Measurements from ENCODE around the gene DNAJC17.

DNAJC17 gene

DNA sequence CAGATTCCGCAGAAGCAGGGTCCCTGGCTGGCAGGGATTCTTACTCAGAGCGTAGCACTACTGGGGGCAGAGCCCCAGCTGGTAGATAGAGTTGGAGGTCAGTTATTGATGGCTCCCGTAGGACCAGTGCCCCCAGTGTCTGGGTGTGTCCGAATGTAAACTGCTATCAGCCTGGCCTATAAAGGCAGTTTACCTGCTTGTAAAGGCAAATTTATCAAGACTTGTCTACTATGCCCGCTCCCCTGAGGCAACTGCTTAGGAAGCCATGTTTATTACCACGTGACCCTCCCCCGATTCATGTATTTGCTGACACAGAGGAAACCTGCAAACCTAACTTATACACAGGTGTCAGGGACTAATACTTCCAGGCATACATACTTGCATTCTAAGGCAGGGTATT is 21.8 kb upstream of the DNAJC17 start:
- DNase-seq: no peak

DNA sequence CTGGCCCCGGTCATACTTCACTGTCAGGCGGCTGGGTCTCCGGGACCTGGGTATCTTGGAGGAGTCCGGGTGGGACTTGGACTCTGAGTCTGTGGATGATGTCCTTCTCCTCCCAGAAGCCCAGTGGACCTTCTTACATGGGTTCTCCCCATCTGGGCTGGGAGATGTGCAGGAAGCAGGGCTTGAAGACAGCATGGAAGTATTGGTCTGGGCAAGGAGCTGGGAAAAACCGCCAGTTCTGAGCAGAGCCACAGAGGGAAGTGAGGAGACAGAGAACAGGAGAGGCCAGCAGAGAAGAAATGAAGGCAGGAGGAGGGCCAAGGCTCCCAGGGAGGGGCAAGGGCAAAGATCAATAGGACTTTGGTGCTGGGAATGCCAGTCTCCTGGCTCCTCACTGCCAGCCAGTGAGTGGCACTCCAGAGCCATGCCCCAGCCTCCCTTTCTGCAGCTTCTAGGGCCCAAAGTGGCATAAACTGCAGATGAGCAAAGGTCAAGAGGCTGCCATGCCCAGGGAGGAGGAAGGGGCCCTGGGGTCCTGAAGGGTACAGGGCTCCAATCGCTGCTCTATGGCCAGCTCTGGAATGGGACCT is 21.3 kb upstream of the DNAJC17 start, which contains the start of gene PPP1R14D:
Gene PPP1R14D (minus strand): TSS at position 262 of the 590 bp plus-strand sequence. CDS start 67 bp downstream, at position 195.
- DNase-seq: no peak

DNA sequence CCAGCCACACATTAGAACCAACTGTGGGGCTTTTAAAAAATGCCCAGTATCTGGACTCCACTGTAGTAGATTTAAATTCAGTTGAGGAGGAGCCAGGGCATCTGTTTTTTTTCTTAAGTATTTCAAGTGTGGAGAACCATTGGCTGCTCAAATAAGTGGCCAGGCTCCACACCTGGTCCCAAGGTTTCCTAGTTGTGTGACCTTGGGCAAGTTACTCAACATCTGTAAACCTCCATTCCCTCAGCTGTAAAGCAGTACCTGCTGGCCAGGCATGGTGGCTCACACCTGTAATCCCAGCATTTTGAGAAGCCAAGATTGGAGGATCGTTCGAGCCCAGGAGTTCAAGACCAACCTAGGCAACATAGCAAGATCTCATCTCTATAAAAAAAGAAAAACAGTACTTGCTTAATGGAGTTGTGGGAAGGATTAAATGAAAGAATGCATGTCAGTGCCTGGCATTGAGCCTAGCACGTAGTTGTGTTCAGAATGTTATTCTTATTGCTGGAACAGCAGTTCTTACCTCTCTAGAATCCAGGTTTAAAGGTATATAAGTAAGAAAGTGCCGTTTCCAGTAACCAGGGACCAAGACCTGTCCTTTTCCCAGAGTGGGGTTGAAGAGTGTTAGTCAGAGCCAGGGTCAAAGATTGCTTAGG is 19.3 kb upstream of the DNAJC17 start:
- DNase-seq: no peak

DNA sequence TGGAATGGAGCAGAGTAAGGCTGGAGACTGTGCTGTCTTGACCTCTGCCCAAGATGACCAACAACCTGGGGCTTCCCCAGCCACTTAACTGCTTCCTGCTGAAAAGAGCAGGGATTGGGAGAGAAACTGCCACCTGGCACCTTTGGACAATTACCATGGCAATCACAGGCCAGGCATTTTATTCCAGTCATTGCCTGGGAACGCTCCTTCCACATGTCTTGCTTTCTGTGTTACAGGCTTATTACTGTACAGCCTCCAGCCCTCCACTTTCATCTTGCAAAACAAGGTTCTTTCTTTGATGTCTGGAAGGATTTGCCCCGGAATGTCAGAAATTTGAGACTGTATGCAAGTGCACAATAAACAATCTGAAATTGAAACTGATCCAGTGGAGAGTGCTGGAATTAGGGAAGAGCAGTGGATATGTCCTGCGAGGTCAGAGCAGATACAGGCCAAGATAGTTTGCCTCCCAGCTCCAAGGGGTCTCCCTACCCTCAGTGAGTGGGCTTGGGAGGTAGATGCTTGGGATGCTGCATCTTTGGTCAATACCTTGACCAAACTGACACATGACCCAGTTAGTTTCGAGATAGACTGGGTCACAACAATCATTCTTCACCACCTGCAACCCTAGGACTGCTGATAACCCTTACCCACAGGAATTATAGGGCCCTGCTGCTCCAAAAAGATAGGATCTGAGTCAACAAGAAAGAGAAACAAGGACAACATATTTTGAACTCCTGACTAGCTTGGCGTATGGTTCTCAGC is 18.6 kb upstream of the DNAJC17 start:
- no peak for DNase-seq

DNA sequence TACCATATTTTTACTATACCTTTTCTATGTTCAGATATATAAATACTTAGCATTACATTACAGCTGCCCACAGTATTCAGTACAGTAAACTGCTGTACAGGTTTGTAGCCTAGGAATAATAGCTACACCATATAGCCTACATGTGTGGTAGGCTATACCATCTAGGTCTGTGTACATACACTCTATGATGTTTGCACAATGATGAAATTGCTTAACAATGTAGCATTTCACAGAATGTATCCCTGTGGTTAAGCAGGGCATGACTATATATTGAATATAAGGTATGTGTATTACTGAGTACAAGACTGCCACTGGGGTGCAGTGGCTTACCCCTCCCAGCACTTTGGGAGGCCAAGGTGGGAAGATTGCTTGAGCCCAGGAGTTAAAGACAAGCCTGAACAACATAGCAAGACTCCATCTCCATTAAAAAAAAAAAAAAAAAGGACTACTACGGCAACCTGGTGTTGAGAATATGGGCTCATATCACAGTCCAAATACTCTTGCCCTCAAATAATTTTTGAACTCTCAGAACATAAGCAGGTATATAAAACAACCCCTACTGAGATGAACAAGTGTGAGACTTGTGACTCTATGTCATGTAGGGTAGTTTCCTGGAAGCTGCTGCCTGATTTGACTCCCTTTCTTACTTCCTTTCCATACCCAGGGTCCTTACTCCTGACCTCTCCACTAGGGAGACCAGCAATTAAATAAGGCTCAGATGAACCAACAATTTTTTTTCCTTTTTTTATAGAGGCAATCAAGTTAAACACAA is 16.5 kb upstream of the DNAJC17 start:
- no peak for DNase-seq

DNA sequence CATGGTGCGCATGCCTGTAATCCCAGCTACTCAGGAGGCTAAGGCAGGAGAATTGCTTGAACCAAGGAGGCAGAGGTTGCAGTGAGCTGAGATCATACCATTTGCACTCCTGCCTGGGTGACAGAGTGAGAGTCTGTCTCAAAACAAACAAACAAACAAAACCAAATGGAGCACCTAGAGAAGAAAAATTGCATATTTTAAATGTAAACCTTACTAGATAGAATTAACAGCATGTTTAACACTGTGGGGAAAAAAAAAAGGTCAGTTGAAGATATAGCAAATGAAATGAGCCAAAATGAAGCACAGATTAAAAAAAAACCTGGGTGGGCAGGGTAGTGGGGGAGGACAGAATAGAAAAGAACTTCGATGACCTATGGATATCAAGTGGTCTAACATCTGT is 13.9 kb upstream of the DNAJC17 start:
- DNase-seq: no peak

DNA sequence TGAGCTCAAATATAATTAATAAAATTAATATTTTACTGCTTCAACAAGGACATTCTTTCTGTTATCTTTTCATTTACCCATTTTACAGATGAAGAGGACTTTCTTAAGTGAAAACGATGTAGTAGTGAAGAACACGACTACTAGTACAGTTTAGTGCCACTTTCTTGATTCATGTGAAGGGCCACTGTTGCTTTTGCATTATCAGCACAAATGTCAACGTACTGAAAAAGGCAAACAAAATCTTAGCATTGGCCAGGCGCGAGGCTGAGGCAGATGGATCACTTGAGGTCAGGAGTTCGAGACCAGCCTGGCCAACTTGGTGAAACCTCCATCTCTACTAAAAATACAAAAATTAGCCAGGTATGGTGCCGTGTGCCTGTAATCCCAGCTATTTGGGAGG is 11.8 kb upstream of the DNAJC17 start:
- no peak for DNase-seq

DNA sequence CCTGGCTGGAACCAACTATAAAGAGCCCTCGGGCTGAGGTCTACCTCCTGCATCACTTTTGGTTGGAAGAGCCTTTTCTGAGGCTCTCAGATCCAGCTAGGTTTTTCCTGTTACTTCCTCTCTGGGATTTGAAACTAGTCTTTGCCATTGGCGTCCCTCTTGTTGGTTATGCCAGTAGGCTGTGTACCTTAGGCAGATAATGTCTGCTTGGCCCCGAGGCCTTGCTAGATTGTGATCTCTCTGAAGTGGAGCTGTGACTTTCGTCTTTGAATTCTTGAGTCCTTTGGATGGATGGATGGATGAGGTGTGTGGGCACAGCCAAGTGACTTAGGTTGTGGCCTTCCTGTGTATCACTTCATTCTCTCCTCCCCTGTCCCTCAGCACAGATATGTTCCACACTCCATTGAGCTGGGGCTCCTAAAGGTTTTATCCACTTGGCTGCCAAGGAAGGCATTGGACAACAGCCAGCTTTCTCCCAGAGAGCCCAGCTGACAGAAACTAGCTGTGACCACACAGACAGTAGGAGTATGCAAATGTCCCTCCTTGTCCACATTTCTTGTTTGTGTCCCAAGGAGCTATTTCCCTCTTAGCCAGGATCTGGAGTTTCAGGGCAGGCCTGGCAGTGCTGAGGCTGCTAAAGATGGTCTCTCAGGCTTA is 7.9 kb upstream of the DNAJC17 start:
- DNase-seq: no peak

DNA sequence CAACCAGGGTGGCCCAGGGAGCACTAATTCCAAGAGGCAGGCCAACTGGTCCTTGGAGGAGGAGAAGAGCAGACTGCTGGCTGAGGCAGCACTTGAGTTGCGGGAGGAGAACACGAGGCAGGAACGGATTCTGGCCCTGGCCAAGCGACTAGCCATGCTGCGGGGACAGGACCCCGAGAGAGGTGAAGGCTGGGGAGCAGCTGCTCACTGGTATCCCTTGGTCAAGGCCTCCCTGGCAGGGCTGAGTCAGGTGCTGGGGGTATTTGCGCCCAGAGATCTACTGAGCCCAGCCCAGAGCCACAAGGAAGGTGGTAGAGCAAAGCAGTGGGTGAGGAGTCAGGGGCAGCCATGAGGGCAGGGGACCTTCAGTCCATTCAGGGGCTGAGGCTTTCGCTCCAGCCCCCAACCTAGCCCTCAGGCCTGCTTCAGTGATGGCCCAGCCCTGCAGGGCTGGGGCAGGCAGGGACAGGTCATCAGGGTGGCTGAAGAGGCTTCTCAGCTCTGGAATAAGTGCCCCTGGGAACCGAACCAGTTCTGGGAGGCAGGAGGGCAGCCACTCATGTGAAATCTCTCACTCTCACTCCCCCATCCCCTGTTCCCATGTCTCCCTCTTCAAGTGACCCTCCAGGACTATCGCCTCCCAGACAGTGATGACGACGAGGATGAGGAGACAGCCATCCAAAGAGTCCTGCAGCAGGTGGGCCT is 5.6 kb upstream of the DNAJC17 start:
- no peak for DNase-seq

DNA sequence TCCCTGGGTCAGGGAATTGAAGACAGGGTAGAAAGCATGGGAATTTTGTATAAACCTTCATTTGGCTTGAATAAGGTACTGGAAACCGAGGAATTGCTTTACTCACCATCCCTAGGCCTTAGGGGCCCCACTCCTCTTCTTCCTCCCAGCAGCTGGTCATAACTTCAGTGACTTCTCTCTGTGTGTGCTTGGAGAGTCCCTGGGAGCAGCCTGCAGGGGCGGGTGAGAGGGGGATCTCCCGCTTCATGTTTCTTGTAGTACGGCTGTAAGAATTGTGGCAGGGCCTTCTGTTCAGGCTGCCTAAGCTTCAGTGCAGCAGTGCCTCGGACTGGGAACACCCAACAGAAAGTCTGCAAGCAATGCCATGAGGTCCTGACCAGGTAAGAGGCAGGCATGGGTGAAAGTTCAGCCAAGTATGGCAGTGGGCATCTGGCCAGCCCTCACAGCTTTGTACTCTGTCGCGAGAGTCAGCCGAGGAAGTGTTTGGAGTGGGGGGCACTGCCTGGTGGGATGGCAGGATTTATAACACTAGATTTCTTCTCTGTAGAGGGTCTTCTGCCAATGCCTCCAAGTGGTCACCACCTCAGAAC is 1.7 kb upstream of the DNAJC17 start:
- no peak for DNase-seq

DNA sequence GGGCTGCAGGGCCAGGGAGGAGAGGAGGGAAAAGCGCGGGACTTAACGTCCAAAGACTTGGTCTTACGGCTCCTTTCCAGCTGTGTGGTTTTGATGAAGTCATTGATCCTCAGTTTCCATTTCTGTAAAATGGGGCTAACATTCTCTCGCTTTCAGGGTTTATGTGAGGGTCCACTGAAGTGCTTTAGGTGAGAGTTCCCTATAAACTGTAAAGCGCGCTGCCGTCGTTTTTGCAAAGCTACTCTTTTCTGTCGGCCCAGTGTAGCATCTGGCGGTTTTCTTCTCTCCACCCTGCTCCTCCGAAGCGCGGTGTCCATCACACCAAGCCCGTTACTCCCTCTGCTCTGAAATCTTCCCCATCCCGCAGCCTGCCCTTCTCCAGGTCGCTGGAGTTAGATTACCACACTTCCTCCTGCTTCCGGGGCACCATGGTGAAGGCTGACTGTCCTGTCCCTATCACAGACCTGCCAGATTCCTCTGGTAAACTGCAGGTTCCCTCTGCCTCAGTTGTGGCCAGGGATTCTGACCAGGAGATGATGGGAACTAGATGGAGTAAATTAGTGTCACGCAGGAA is 702 bp upstream of the DNAJC17 start:
- DNase-seq: no peak

DNA sequence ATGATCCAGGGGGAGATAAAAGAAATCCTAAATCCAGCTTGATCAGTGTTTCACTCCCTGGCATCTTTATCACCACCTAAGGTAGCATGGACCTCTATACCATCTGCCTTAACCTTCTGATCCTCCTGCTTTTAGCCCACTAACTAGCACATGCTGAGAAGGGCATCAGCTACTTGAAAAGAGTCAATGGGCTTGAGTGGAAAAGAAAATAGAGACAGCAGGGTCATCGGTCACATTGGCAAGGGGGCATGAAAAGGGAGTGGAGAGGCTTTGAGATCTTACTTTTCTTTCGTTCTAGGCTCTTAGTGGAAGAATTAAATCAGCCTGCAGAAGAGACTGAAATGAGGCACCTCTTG is 623 bp downstream of the DNAJC17 start:
- DNase-seq: no peak

DNA sequence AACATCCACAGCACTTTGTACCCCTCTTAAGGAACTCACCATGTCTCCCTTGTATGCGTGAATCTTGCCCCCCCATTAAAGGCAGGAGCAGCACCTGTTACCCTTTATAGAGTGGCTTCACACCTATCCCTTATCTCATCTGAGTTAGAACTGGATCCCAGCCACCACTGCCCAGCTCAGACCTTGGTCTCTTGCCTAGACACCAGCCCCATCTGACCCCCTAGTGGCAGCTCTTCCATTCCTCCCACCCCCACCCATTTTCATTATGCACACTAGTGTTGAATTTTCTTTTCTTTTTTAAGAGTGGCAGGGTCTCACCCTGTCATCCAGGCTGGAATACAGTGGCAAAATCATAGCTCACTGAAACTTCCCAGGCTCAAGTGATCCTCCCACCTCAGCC is 3.6 kb downstream of the DNAJC17 start:
- DNase-seq: no peak

DNA sequence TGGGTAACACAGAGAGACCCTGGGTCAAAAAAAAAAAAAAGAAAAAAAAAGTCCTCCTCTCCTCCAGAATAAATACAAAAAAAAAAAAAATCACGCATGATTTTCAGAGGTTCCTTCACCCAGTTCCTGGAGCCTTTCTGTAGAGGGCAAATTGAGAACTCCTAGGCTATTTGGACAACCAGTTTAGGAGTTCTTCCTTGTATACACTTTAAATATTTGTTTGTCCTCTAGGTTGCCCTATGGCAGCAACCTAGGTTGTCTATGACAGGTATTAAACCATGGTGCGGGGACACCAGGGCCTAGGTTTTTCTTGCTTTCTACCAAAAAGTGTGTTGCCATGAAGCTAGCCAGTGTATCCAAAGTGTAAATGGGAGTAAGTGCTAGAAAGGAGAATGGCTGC is 4.2 kb downstream of the DNAJC17 start:
- no peak for DNase-seq

DNA sequence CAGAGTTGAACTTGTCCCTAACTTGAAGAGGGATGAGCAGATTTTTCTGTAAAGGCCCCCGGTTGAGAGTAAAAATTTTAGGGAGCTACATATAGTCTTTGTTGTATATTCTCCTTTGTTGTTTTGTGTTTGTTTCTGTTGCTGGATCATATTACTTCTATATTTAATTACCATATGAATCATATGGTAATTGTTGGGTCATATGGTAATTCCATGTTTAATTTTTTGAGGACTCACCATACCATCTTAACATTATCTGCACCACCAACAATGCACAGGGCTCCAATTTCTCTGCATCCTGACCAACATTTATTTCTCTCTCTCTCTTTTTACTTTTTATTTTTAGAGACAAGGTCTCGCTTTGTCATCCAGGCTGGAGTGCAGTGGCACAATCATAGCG is 7.8 kb downstream of the DNAJC17 start:
- DNase-seq: no peak

DNA sequence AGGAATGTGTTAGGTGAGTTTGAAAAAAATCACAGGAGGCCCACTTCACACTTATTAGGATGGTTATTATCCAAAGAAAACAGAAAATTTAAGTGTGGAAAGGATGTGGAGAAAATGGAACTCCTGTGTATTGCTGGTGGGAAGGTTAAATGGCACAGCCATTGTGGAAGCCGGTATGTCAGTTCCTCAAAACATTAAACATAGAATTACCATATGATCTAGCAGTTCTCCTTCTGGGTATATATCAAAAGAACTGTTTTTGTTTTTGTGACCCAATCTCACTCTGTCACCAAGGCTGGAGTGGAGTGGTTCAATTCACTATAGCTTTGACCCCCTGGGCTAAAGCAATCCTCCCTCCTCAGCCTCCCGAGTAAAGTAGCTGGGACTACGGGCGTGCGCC is 10.8 kb downstream of the DNAJC17 start:
- no peak for DNase-seq

DNA sequence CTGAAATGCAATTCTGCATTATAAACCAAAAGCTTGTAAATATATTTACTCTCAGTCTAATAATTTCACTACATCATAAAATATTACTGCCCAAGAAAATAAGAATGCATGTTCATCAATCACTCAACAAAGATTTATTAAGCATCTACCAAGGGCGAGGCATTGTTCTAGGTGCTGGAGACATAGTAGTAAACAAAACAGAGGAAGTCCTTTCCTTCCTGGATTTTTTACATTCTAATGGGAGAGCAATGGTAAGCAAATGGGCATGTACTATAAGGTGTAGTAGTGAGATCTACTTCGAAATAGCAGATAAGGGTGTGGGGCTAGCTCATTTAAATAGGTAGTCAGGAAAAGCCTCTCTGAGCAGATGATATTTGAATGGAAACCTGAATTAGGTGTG is 11.2 kb downstream of the DNAJC17 start:
- no peak for DNase-seq

DNA sequence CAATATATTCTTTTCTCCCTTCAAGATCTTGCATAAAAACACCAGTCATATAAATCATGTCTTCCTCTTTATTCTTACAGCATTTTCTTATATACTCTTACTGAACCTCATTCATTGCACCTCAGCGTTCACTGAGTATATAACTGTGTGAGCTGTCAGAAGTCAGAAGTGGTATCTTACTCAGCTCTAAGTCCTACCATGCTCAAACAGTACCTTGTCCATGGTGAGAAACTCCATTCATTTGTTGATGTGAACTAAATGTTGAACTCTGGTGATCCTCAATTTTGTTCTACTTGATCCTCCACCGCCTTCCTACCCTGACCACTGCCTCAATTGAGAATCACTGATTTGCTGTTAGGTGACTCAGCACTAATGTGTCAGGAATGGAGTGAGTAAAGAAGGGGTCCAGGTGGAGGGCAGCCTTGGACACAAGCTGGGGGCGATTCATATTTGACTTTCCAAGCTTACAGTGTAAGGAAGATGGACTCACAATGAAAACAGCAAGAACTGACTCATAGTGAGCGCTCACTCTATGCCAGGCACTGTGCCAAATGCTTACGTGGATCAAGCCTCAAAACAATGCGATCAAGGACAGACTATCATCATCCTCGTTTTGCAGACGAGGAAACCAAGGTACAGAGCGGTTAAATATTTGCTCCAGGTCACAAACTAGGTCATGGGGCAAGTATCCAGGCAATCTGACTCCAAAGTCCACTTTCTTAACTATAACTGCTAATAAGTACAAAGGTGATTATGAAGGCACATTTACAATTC is 13.9 kb downstream of the DNAJC17 start:
- DNase-seq: no peak

DNA sequence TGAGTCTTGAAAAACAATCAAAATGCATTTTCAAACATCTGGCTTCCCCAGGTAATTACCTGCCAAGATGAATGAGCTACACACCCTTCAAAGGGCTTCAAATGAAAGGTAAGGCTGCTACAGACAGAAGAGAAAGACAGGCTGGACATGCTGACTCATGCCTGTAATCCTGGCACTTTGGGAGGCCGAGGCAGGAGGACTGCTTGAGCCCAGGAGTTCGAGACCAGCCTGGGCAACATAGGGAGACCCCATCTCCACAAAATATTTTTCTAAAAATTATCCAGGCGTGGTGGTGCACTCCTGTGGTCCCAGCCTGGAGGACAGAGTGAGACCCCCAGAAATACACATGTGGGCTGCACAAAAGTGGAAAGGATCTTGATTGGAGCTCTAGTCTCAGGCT is 14.9 kb downstream of the DNAJC17 start:
- DNase-seq: no peak

DNA sequence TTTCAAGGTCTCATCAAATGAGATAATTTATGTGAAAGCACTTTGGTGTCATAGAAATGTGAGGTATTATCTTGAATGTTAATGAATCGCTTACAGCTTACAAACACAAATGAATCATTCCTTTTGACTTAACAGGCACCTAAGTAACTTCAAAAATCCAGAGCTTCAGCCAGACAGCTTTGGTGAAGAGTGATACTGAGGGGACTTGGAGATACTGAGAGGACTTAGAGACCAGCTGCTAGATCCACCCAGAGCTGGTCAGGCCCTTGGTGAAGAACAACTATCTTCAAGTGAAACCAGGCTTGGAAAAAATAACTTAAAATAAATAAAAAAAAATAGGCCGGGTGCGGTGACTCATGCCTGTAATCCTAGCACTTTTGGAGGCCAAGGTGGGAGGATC is 16.6 kb downstream of the DNAJC17 start:
- no peak for DNase-seq

DNA sequence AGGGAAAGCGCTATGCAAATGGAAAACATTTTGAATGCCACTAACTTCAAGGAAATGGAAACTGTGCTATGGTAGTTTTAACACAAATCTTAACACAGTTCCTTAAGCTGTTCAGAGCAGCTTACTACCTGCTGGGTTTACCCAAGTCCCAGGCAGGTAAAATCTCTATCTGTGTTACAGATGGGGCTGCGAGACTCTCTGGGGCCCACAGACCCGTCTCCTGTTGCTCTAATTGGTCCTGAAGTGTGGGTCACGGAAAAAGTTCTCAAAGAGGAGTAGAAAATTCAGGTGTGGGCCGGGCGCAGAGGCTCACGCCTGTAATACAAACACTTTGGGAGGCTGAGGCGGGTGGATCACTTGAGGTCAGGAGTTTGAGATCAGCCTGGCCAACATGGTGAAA is 17.3 kb downstream of the DNAJC17 start:
- DNase-seq: no peak
